ENCODE results near the gene TGFBR2. TPM values are rescaled to one million over a fixed set of nuclear protein-coding genes. Genes with fewer than 3 reads are reported as not detected.
"Not testable (repeated sequence)": the region's sequence is repeated elsewhere in the genome, so short reads cannot be mapped to it uniquely, and the experiment has no call there.

Gene TGFBR2
- total RNA-seq, 1 donor from 2014 or later, result 614 TPM

GRCh38 chr3:30654269-30654668 lies 47.9 kb downstream of the TGFBR2 start:
- DNase-seq (ENCODE audit: extremely low read depth, low read depth, low spot score), result no peak

- DNase-seq (ENCODE audit: extremely low read depth, low read depth, low spot score), result no peak
These were observed 48.9 kb downstream of the TGFBR2 start for GRCh38 chr3:30655187-30655812.

GRCh38 chr3:30656624-30657141 lies 50.3 kb downstream of the TGFBR2 start:
- no peak for DNase-seq (ENCODE audit: extremely low read depth, low read depth, low spot score)

GRCh38 chr3:30657914-30658313 lies 51.5 kb downstream of the TGFBR2 start:
- DNase-seq (ENCODE audit: extremely low read depth, low read depth, low spot score), result no peak

- peak; percentile 60 for DNase-seq (ENCODE audit: extremely low read depth, low read depth, low spot score)
These were observed 52.1 kb downstream of the TGFBR2 start for GRCh38 chr3:30658328-30659052.

- peak; percentile 87 for DNase-seq (ENCODE audit: extremely low read depth, low read depth, low spot score)
These were observed 53.1 kb downstream of the TGFBR2 start for GRCh38 chr3:30659270-30660130.

GRCh38 chr3:30660136-30660535 lies 53.7 kb downstream of the TGFBR2 start:
- no peak for DNase-seq (ENCODE audit: extremely low read depth, low read depth, low spot score)

GRCh38 chr3:30660656-30661055 lies 54.3 kb downstream of the TGFBR2 start:
- DNase-seq (ENCODE audit: extremely low read depth, low read depth, low spot score), result no peak

GRCh38 chr3:30661098-30661873 lies 54.9 kb downstream of the TGFBR2 start:
- DNase-seq (ENCODE audit: extremely low read depth, low read depth, low spot score), result no peak

- DNase-seq (ENCODE audit: extremely low read depth, low read depth, low spot score), result no peak
These were observed 56.4 kb downstream of the TGFBR2 start for GRCh38 chr3:30662836-30663235.

- no peak for DNase-seq (ENCODE audit: extremely low read depth, low read depth, low spot score)
These were observed 57.3 kb downstream of the TGFBR2 start for GRCh38 chr3:30663533-30664241.

- no peak for DNase-seq (ENCODE audit: extremely low read depth, low read depth, low spot score)
These were observed 58.1 kb downstream of the TGFBR2 start for GRCh38 chr3:30664459-30664858.

- DNase-seq (ENCODE audit: extremely low read depth, low read depth, low spot score), result no peak
These were observed 58.5 kb downstream of the TGFBR2 start for GRCh38 chr3:30664884-30665283.

- no peak for DNase-seq (ENCODE audit: extremely low read depth, low read depth, low spot score)
These were observed 59.1 kb downstream of the TGFBR2 start for GRCh38 chr3:30665539-30665938.

GRCh38 chr3:30666572-30667279 lies 60.3 kb downstream of the TGFBR2 start:
- DNase-seq (ENCODE audit: extremely low read depth, low read depth, low spot score), result no peak

- no peak for DNase-seq (ENCODE audit: extremely low read depth, low read depth, low spot score)
These were observed 60.9 kb downstream of the TGFBR2 start for GRCh38 chr3:30667280-30667651.

- no peak for DNase-seq (ENCODE audit: extremely low read depth, low read depth, low spot score)
These were observed 61.7 kb downstream of the TGFBR2 start for GRCh38 chr3:30668051-30668609.

- DNase-seq (ENCODE audit: extremely low read depth, low read depth, low spot score), result not testable (repeated sequence)
These were observed 63.0 kb downstream of the TGFBR2 start for GRCh38 chr3:30669360-30669934.

- no peak for DNase-seq (ENCODE audit: extremely low read depth, low read depth, low spot score)
These were observed 63.9 kb downstream of the TGFBR2 start for GRCh38 chr3:30670292-30670691.

Measured in glomerular endothelial cell (primary cell).